Immature natural killer cell (primary cell): ENCODE measurements around the gene MSMO1. TPM values are rescaled to one million over a fixed set of nuclear protein-coding genes. Genes with fewer than 3 reads are reported as not detected.

Experiments used
- DNase-seq, 3 donors: peaks; one replicate each; pipeline ENCODE4 v3.0.0; 2022; ENCODE audit warnings: mixed read lengths in 1 of 3
- H3K27ac Mint-ChIP-seq, 6 donors: one replicate each; pipeline ENCODE4 v1.8.0; 2020; ENCODE audit warnings: mixed read lengths in 6 of 6, mild to moderate bottlenecking in 5 of 6, inconsistent platforms in 4 of 6, moderate library complexity in 3 of 6
- H3K27me3 Mint-ChIP-seq, 3 donors: one replicate each; pipeline ENCODE4 v1.8.0; 2020 to 2021; ENCODE audit warnings: low read depth in 3 of 3, mild to moderate bottlenecking in 3 of 3, mixed read lengths in 3 of 3, moderate library complexity in 3 of 3, inconsistent platforms in 1 of 3
- H3K36me3 Mint-ChIP-seq, 3 donors: one replicate each; pipeline ENCODE4 v1.8.0; 2020; ENCODE audit warnings: mixed read lengths in 3 of 3, inconsistent platforms in 2 of 3, mild to moderate bottlenecking in 2 of 3
- H3K4me1 Mint-ChIP-seq, 2 donors: one replicate each; pipeline ENCODE4 v1.8.0; 2020; ENCODE audit warnings: inconsistent platforms in 2 of 2, mild to moderate bottlenecking in 2 of 2, mixed read lengths in 2 of 2, moderate library complexity in 1 of 2
- H3K4me3 Mint-ChIP-seq, 5 donors: one replicate each; pipeline ENCODE4 v1.8.0; 2020; ENCODE audit warnings: mild to moderate bottlenecking in 5 of 5, mixed read lengths in 5 of 5, inconsistent platforms in 3 of 5, moderate library complexity in 3 of 5
- H3K9me3 Mint-ChIP-seq, 6 donors: one replicate each; pipeline ENCODE4 v1.8.0; 2020; ENCODE audit warnings: mild to moderate bottlenecking in 6 of 6, mixed read lengths in 6 of 6, inconsistent platforms in 4 of 6, moderate library complexity in 3 of 6
- polyA plus RNA-seq, 3 donors: library from polyadenylated mRNA; unstranded; fragments of 300-500 nt; fragmentation: Illumina TruSeq; gene quantifications; one replicate each; pipeline ENCODE4 v1.2.3, GENCODE V29; 2021

MSMO1 gene
- polyA plus RNA-seq, 3 donors from 2014 or later: 22.2 to 23.8 (median 22.5) TPM

- H3K36me3 Mint-ChIP-seq: peaks cover 4 to 26% (median 24%) of the 10 kb centered on the region in 3 donors
- peak overlapping the region; percentile 61 to 82 (median 67) for H3K4me3 Mint-ChIP-seq
- peaks cover 11 to 19% of the 10 kb centered on the region in 2 donors for H3K4me1 Mint-ChIP-seq
- peak overlapping the region; percentile 78 to 89 (median 86) for H3K27ac Mint-ChIP-seq
- H3K27me3 Mint-ChIP-seq: peaks cover 0 to 2% (median 0%) of the 10 kb centered on the region in 3 donors
- DNase-seq: peak in 2 of 3 donors; percentile 7 to 22
- no peaks in the 10 kb centered on the region for H3K9me3 Mint-ChIP-seq
These were observed 25.6 kb upstream of the MSMO1 start for GRCh38 chr4:165301833-165302232.

- H3K9me3 Mint-ChIP-seq: no peaks in the 10 kb centered on the region
- H3K4me3 Mint-ChIP-seq: no peak overlapping the region
- H3K36me3 Mint-ChIP-seq: peaks cover 4 to 26% (median 20%) of the 10 kb centered on the region in 3 donors
- peaks cover 0 to under 1% (median 0%) of the 10 kb centered on the region in 3 donors for H3K27me3 Mint-ChIP-seq
- peaks cover 11 to 19% of the 10 kb centered on the region in 2 donors for H3K4me1 Mint-ChIP-seq
- no peak for DNase-seq
- peak overlapping the region in 1 of 6 donors; percentile 80 for H3K27ac Mint-ChIP-seq
These were observed 24.8 kb upstream of the MSMO1 start for GRCh38 chr4:165302658-165303057.

GRCh38 chr4:165308166-165308565 lies 19.3 kb upstream of the MSMO1 start:
- Mint-ChIP-seq H3K27me3 (no peaks in the 10 kb centered on the region), H3K27ac (no peak overlapping the region), H3K4me3 (no peak overlapping the region), H3K36me3 (peaks cover 20 to 24% (median 21%) of the 10 kb centered on the region in 3 donors), H3K4me1 (peaks cover 0 to under 1% of the 10 kb centered on the region in 2 donors), H3K9me3 (no peaks in the 10 kb centered on the region)
- DNase-seq: no peak

GRCh38 chr4:165308606-165309005 lies 18.9 kb upstream of the MSMO1 start:
- no peak overlapping the region for H3K4me3 Mint-ChIP-seq
- H3K27me3 Mint-ChIP-seq: no peaks in the 10 kb centered on the region
- peaks cover 20 to 24% (median 21%) of the 10 kb centered on the region in 3 donors for H3K36me3 Mint-ChIP-seq
- no peaks in the 10 kb centered on the region for H3K4me1 Mint-ChIP-seq
- no peaks in the 10 kb centered on the region for H3K9me3 Mint-ChIP-seq
- H3K27ac Mint-ChIP-seq: no peak overlapping the region
- no peak for DNase-seq

GRCh38 chr4:165309456-165309855 lies 18.0 kb upstream of the MSMO1 start:
- DNase-seq: no peak
- Mint-ChIP-seq H3K4me1 (no peaks in the 10 kb centered on the region), H3K4me3 (no peak overlapping the region), H3K36me3 (peaks cover 20 to 32% (median 21%) of the 10 kb centered on the region in 3 donors), H3K27ac (no peak overlapping the region), H3K27me3 (no peaks in the 10 kb centered on the region), H3K9me3 (no peaks in the 10 kb centered on the region)

- Mint-ChIP-seq H3K27me3 (no peaks in the 10 kb centered on the region), H3K4me1 (no peaks in the 10 kb centered on the region), H3K36me3 (peaks cover 16 to 26% (median 20%) of the 10 kb centered on the region in 3 donors), H3K27ac (no peak overlapping the region), H3K9me3 (no peaks in the 10 kb centered on the region), H3K4me3 (no peak overlapping the region)
- DNase-seq: no peak
These were observed 15.0 kb upstream of the MSMO1 start for GRCh38 chr4:165312506-165312905.

GRCh38 chr4:165319030-165319429 lies 8.4 kb upstream of the MSMO1 start:
- Mint-ChIP-seq H3K27me3 (peaks cover 0 to 4% (median 0%) of the 10 kb centered on the region in 3 donors), H3K4me1 (no peaks in the 10 kb centered on the region)

GRCh38 chr4:165319509-165319908 lies 8.0 kb upstream of the MSMO1 start:
- H3K4me3 Mint-ChIP-seq: no peak overlapping the region

More at GRCh38 chr4:165319030-165319429, 8.4 kb upstream of the MSMO1 start:
- H3K36me3 Mint-ChIP-seq: peaks cover 5 to 12% (median 7%) of the 10 kb centered on the region in 3 donors
- no peaks in the 10 kb centered on the region for H3K9me3 Mint-ChIP-seq
- no peak for DNase-seq
- H3K4me3 Mint-ChIP-seq: no peak overlapping the region
- no peak overlapping the region for H3K27ac Mint-ChIP-seq

GRCh38 chr4:165324236-165324917 lies 3.1 kb upstream of the MSMO1 start:
- Mint-ChIP-seq H3K27me3 (peaks cover 0 to 4% (median 1%) of the 10 kb centered on the region in 3 donors), H3K9me3 (no peaks in the 10 kb centered on the region), H3K27ac (peak overlapping the region in 1 of 6 donors; percentile 20), H3K36me3 (peaks cover 0 to 7% (median 0%) of the 10 kb centered on the region in 3 donors), H3K4me3 (no peak overlapping the region), H3K4me1 (peaks cover 0 to 11% of the 10 kb centered on the region in 2 donors)
- DNase-seq: no peak

More at GRCh38 chr4:165319509-165319908, 8.0 kb upstream of the MSMO1 start:
- Mint-ChIP-seq H3K36me3 (peaks cover 3 to 7% (median 4%) of the 10 kb centered on the region in 3 donors), H3K27ac (no peak overlapping the region), H3K27me3 (peaks cover 0 to 4% (median 0%) of the 10 kb centered on the region in 3 donors), H3K9me3 (no peaks in the 10 kb centered on the region), H3K4me1 (no peaks in the 10 kb centered on the region)
- DNase-seq: no peak

- Mint-ChIP-seq H3K27ac (peak overlapping the region in 1 of 6 donors; percentile 61), H3K9me3 (no peaks in the 10 kb centered on the region), H3K27me3 (peaks cover 0 to 4% (median 1%) of the 10 kb centered on the region in 3 donors), H3K36me3 (peaks cover 0 to 7% (median 0%) of the 10 kb centered on the region in 3 donors), H3K4me1 (peaks cover 0 to 13% of the 10 kb centered on the region in 2 donors), H3K4me3 (no peak overlapping the region)
- DNase-seq: no peak
These were observed 2.6 kb upstream of the MSMO1 start for GRCh38 chr4:165324918-165325304.

- Mint-ChIP-seq H3K4me3 (peak overlapping the region in 2 of 5 donors; percentile 31 to 54), H3K36me3 (peaks cover 0 to 7% (median 0%) of the 10 kb centered on the region in 3 donors), H3K27me3 (peaks cover 0 to 1% (median 0%) of the 10 kb centered on the region in 3 donors), H3K27ac (peak overlapping the region in 4 of 6 donors; percentile 3 to 83 (median 68)), H3K9me3 (no peaks in the 10 kb centered on the region), H3K4me1 (peaks cover 0 to 20% of the 10 kb centered on the region in 2 donors)
- no peak for DNase-seq
These were observed 1.5 kb upstream of the MSMO1 start for GRCh38 chr4:165325732-165326512.

GRCh38 chr4:165326831-165327210 lies 648 bp upstream of the MSMO1 start:
- peaks cover 0 to 27% of the 10 kb centered on the region in 2 donors for H3K4me1 Mint-ChIP-seq
- no peak overlapping the region for H3K27ac Mint-ChIP-seq
- H3K27me3 Mint-ChIP-seq: peaks cover 0 to 1% (median 0%) of the 10 kb centered on the region in 3 donors
- no peak overlapping the region for H3K4me3 Mint-ChIP-seq
- no peak for DNase-seq
- H3K36me3 Mint-ChIP-seq: peaks cover 0 to 2% (median 0%) of the 10 kb centered on the region in 3 donors
- H3K9me3 Mint-ChIP-seq: no peaks in the 10 kb centered on the region

- Mint-ChIP-seq H3K27me3 (peaks cover 0 to 1% (median 0%) of the 10 kb centered on the region in 3 donors), H3K27ac (no peak overlapping the region), H3K4me3 (no peak overlapping the region), H3K4me1 (peaks cover 0 to 37% of the 10 kb centered on the region in 2 donors), H3K36me3 (no peaks in the 10 kb centered on the region), H3K9me3 (no peaks in the 10 kb centered on the region)
- no peak for DNase-seq
These were observed 594 bp downstream of the MSMO1 start for GRCh38 chr4:165328101-165328425.

- no peak for DNase-seq
- Mint-ChIP-seq H3K9me3 (no peaks in the 10 kb centered on the region), H3K4me3 (no peak overlapping the region), H3K27me3 (peaks cover 0 to 1% (median 0%) of the 10 kb centered on the region in 3 donors), H3K36me3 (no peaks in the 10 kb centered on the region), H3K27ac (no peak overlapping the region), H3K4me1 (peaks cover 0 to 37% of the 10 kb centered on the region in 2 donors)
These were observed 1.2 kb downstream of the MSMO1 start for GRCh38 chr4:165328708-165329107.
